ENCODE results near the gene CYP4F12.

CYP4F12 gene

DNA sequence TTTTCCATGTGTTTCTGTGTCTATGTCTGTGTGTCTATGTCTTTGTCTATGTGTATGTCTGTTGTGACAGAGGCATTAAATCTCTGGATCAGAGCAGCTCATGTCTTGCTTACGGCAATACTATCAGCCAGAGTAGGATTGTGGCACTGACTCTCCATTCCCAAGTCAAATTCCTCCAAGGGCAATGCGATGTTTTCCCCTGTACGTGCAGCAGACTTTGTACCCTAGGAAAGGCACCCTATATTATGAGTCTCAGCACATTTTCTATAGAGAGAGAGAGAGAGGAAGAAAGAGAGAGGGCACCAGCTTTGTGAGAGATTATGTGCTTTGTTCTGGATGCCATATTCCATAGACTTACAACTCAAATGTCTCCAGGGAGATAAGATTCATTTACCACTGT, 21.1 kb upstream of the CYP4F12 start:
- no peak for TF ChIP-seq EZH2 (IDR thresholded peaks at IDR 0.05; ENCODE audit: borderline replicate concordance, low read depth, low read length, severe bottlenecking)
- TF ChIP-seq, protein P1, sequence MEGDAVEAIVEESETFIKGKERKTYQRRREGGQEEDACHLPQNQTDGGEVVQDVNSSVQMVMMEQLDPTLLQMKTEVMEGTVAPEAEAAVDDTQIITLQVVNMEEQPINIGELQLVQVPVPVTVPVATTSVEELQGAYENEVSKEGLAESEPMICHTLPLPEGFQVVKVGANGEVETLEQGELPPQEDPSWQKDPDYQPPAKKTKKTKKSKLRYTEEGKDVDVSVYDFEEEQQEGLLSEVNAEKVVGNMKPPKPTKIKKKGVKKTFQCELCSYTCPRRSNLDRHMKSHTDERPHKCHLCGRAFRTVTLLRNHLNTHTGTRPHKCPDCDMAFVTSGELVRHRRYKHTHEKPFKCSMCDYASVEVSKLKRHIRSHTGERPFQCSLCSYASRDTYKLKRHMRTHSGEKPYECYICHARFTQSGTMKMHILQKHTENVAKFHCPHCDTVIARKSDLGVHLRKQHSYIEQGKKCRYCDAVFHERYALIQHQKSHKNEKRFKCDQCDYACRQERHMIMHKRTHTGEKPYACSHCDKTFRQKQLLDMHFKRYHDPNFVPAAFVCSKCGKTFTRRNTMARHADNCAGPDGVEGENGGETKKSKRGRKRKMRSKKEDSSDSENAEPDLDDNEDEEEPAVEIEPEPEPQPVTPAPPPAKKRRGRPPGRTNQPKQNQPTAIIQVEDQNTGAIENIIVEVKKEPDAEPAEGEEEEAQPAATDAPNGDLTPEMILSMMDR (IDR thresholded peaks at IDR 0.05; ENCODE audit: borderline replicate concordance, extremely low read depth, low read length, poor library complexity, severe bottlenecking) = no peak
- no peak overlapping the region for H2AFZ ChIP-seq (ENCODE audit: low read depth, low read length)
- no peak overlapping the region for H3K9ac ChIP-seq (ENCODE audit: low read depth, low read length)
- no peaks in the 10 kb centered on the region for H3K79me2 ChIP-seq (ENCODE audit: insufficient read depth, low read length)
- no peak overlapping the region for H3K4me2 ChIP-seq (ENCODE audit: insufficient read depth, low read length)
- no peaks in the 10 kb centered on the region for H3K4me1 ChIP-seq (ENCODE audit: insufficient read depth, low read length)
- H3K36me3 ChIP-seq (ENCODE audit: insufficient read depth, low read length) = no peaks in the 10 kb centered on the region
- no peak overlapping the region for H3K27ac ChIP-seq (ENCODE audit: low read length)
- H3K4me3 ChIP-seq (ENCODE audit: low read depth in 1 of 2, low read length in 2 of 2) = no peak overlapping the region
- H3K9me3 ChIP-seq (ENCODE audit: insufficient read depth, low read length, severe bottlenecking) = no peaks in the 10 kb centered on the region
- H4K20me1 ChIP-seq (ENCODE audit: insufficient read depth, low read length) = no peaks in the 10 kb centered on the region
- DNase-seq (no peak), ATAC-seq (ENCODE audit: insufficient read depth, low read depth) (no peak)
- H3K27me3 ChIP-seq (ENCODE audit: insufficient read depth, low read length, poor library complexity) = no peaks in the 10 kb centered on the region

DNA sequence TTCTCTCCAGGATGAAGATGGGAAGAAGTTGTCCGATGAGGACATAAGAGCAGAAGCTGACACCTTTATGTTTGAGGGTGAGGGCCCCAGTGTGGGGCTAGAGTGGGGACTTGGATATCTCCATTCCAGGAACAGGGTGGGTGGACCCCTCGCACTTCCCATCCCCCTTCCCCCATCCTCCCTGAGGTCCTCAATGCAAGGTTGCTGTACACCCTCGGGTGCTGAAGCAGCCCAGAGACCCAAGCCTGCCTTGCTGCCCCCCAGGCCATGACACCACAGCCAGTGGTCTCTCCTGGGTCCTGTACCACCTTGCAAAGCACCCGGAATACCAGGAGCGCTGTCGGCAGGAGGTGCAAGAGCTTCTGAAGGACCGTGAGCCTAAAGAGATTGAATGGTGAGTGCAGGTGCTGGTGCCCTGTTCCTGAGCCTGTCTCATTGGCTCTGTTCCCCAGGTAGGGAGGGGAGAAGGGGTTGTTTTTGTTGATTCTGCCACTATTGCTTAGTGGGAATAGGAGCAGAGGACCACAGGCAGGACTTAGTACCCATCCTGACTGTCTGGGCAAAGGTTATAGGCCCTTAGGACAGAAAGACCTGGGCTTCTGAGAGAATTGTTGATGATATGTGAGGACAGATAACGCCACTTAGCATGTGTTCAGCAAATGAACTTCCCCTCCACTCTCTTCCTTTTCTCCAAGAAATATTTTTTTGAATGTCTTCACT, 20.2 kb upstream of the CYP4F12 start:
- Histone ChIP-seq H3K4me1 (ENCODE audit: insufficient read depth, low read length) (no peaks in the 10 kb centered on the region), H4K20me1 (ENCODE audit: insufficient read depth, low read length) (no peaks in the 10 kb centered on the region), H3K36me3 (ENCODE audit: insufficient read depth, low read length) (no peaks in the 10 kb centered on the region), H2AFZ (ENCODE audit: low read depth, low read length) (no peak overlapping the region), H3K27me3 (ENCODE audit: insufficient read depth, low read length, poor library complexity) (no peaks in the 10 kb centered on the region), H3K4me3 (ENCODE audit: low read depth in 1 of 2, low read length in 2 of 2) (no peak overlapping the region), H3K4me2 (ENCODE audit: insufficient read depth, low read length) (no peak overlapping the region), H3K27ac (ENCODE audit: low read length) (no peak overlapping the region), H3K9me3 (ENCODE audit: insufficient read depth, low read length, severe bottlenecking) (no peaks in the 10 kb centered on the region), H3K9ac (ENCODE audit: low read depth, low read length) (no peak overlapping the region), H3K79me2 (ENCODE audit: insufficient read depth, low read length) (no peaks in the 10 kb centered on the region)
- no peak for ATAC-seq (ENCODE audit: insufficient read depth, low read depth)
- TF ChIP-seq EZH2 (IDR thresholded peaks at IDR 0.05; ENCODE audit: borderline replicate concordance, low read depth, low read length, severe bottlenecking) = no peak
- TF ChIP-seq, protein P1 (IDR thresholded peaks at IDR 0.05; ENCODE audit: borderline replicate concordance, extremely low read depth, low read length, poor library complexity, severe bottlenecking) = no peak
- DNase-seq = no peak

DNA sequence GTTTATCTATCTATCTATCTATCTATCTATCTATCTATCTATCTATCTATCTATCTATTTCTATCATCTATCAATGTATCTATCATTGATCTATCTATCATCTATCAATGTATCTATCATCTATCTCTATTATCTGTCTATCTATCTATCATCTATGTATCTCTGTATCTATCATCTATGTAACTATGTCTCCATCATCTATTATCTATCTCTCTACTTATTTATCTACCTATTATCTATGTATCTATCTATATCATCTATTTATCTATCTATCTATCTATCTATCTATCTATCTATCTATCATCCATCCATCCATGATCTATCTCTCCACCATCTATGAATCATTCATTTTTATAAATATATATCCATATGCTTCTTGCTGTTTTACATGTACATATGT, 16.4 kb upstream of the CYP4F12 start:
- Histone ChIP-seq H3K4me2 (ENCODE audit: insufficient read depth, low read length) (no peak overlapping the region), H3K36me3 (ENCODE audit: insufficient read depth, low read length) (no peaks in the 10 kb centered on the region), H3K4me3 (ENCODE audit: low read depth in 1 of 2, low read length in 2 of 2) (no peak overlapping the region), H3K27ac (ENCODE audit: low read length) (no peak overlapping the region), H4K20me1 (ENCODE audit: insufficient read depth, low read length) (no peaks in the 10 kb centered on the region), H3K79me2 (ENCODE audit: insufficient read depth, low read length) (no peaks in the 10 kb centered on the region), H3K4me1 (ENCODE audit: insufficient read depth, low read length) (no peaks in the 10 kb centered on the region), H2AFZ (ENCODE audit: low read depth, low read length) (no peak overlapping the region), H3K9me3 (ENCODE audit: insufficient read depth, low read length, severe bottlenecking) (no peaks in the 10 kb centered on the region), H3K9ac (ENCODE audit: low read depth, low read length) (no peak overlapping the region), H3K27me3 (ENCODE audit: insufficient read depth, low read length, poor library complexity) (no peaks in the 10 kb centered on the region)
- TF ChIP-seq, protein P1 (IDR thresholded peaks at IDR 0.05; ENCODE audit: borderline replicate concordance, extremely low read depth, low read length, poor library complexity, severe bottlenecking) = no peak
- TF ChIP-seq EZH2 (IDR thresholded peaks at IDR 0.05; ENCODE audit: borderline replicate concordance, low read depth, low read length, severe bottlenecking) = no peak
- DNase-seq (no peak), ATAC-seq (ENCODE audit: insufficient read depth, low read depth) (no peak)
